ENCODE results near the gene PRRC2B.

PRRC2B gene

GRCh38 chr9:131490514-131490913, 96.6 kb downstream of the PRRC2B start:
- DNase-seq (ENCODE audit: extremely low read depth, low read depth) = no peak
- no peak for TF ChIP-seq CTCF (IDR thresholded peaks at IDR 0.05; ENCODE audit: low read depth, low read length)

GRCh38 chr9:131491001-131491710, 97.3 kb downstream of the PRRC2B start:
- DNase-seq (ENCODE audit: extremely low read depth, low read depth) = no peak
- no peak for TF ChIP-seq CTCF (IDR thresholded peaks at IDR 0.05; ENCODE audit: low read depth, low read length)

GRCh38 chr9:131492070-131492469, 98.2 kb downstream of the PRRC2B start:
- TF ChIP-seq CTCF (IDR thresholded peaks at IDR 0.05; ENCODE audit: low read depth, low read length) = no peak
- no peak for DNase-seq (ENCODE audit: extremely low read depth, low read depth)

GRCh38 chr9:131494296-131494870, 100.5 kb downstream of the PRRC2B start:
- DNase-seq (ENCODE audit: extremely low read depth, low read depth) = no peak
- no peak for TF ChIP-seq CTCF (IDR thresholded peaks at IDR 0.05; ENCODE audit: low read depth, low read length)

DNA sequence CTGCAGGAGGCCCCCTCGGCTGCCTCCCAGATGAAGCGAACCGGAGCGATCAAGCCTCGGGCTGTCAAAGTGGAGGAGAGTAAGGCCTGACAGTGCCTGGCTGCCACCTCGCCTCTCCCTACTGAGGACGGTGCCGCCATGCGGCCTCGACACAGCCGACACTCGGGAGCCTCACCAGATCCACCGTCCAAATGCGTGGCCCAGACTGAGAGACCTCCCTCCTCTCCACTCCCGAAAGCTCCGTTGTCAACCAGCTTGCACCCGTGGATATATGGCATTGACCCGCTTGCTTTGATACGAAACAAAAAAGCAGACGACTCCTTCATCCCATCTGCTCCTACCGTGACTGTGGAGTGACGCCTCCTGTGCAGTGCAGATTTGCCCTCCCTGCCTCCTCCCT, 101.9 kb downstream of the PRRC2B start:
- no peak for TF ChIP-seq CTCF (IDR thresholded peaks at IDR 0.05; ENCODE audit: low read depth, low read length)
- no peak for DNase-seq (ENCODE audit: extremely low read depth, low read depth)

GRCh38 chr9:131496844-131497405, 103.0 kb downstream of the PRRC2B start:
- no peak for DNase-seq (ENCODE audit: extremely low read depth, low read depth)
- TF ChIP-seq CTCF (IDR thresholded peaks at IDR 0.05; ENCODE audit: low read depth, low read length) = no peak

DNA sequence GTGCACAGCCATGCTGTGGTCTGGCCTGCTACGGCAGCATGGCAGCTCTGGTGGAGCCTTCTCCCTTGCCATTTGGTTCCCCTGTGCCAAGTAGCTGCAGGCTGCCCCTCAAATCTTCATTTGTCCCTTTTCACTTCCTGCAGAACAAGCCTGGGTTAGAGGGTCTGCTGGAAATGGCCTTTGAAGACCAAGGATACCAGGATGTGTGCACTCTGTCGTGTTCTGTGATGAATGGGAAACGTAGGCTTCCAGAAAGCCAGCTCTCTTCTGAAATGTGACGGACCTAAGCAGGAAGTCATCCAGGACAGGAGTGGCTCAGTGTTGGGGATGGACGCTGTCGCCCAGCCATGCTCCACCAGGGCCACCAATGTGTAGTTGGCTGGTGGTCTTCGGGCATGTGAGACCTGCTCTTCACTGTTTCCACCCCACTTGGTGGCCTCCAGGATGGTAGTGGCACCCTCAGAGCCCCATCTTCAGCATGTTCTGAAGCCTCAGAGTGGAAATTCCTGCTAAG, 105.4 kb downstream of the PRRC2B start:
- no peak for DNase-seq (ENCODE audit: extremely low read depth, low read depth)
- no peak for TF ChIP-seq CTCF (IDR thresholded peaks at IDR 0.05; ENCODE audit: low read depth, low read length)
